IMR-90 (cell line): ENCODE results near the gene ZP3. TPM values are rescaled to one million over a fixed set of nuclear protein-coding genes. Genes with fewer than 3 reads are reported as not detected.

ENCODE experiments used
- ATAC-seq: fragments of 200-7000 bp; cut with Tn5 transposase; 2 replicates; pipeline ENCODE4 v1.9.1; 2020; ENCODE audit warnings: low read depth, mild to moderate bottlenecking, moderate library complexity
- BruUV-seq: library from RNA; stranded (reverse); fragments of 400-500 nt; replicated peaks from 2 replicates; lab custom pipeline; 2021; lab: Mats Ljungman, UMichigan
- CTCF ChIA-PET: fragments of 300-600 bp; formaldehyde crosslinking; extraction: SDS; loops from one replicate; lab custom pipeline; 2021; ENCODE audit warnings: antibody characterized with exemption; lab: Yijun Ruan, JAX
- POLR2A ChIA-PET: fragments of 300-600 bp; sonication (Branson Sonifier 250); formaldehyde crosslinking; loops from one replicate; lab custom pipeline; 2022; ENCODE audit warnings: antibody characterized with exemption; ENCODE audit not compliant: unreplicated experiment; lab: Charles Lee
- DNase-seq: peaks from one replicate; pipeline ENCODE4 v3.0.0; 2013
- H2AFZ ChIP-seq: replicated peaks from 2 replicates; pipeline ENCODE3; 2013; ENCODE audit warnings: low read length, mild to moderate bottlenecking; ENCODE audit not compliant: poor library complexity
- H2AK5ac ChIP-seq: 2 replicates; pipeline ENCODE4 v1.6.1; 2013; ENCODE audit warnings: low read depth, low read length, inconsistent platforms
- H2AK9ac ChIP-seq: replicated peaks from 2 replicates; pipeline ENCODE3; 2013; ENCODE audit warnings: mild to moderate bottlenecking, low read depth, low read length, moderate library complexity; ENCODE audit not compliant: poor library complexity
- H2BK120ac ChIP-seq: 2 replicates; pipeline ENCODE4 v1.6.1; 2013; ENCODE audit warnings: low read depth, low read length, inconsistent platforms
- H2BK15ac ChIP-seq: 3 replicates; pipeline ENCODE4 v1.6.1; 2013; ENCODE audit warnings: low read depth, low read length, inconsistent platforms
- H2BK20ac ChIP-seq: 2 replicates; pipeline ENCODE4 v1.6.1; 2013; ENCODE audit warnings: low read depth, mild to moderate bottlenecking, inconsistent platforms, low read length, moderate library complexity
- H2BK5ac ChIP-seq: 2 replicates; pipeline ENCODE4 v1.6.1; 2013; ENCODE audit warnings: mild to moderate bottlenecking, low read depth, low read length, inconsistent platforms; ENCODE audit not compliant: poor library complexity, severe bottlenecking
- H3K14ac ChIP-seq: replicated peaks from 2 replicates; pipeline ENCODE4 v1.6.1; 2013; ENCODE audit warnings: low read depth, low read length, inconsistent platforms
- H3K18ac ChIP-seq: 2 replicates; pipeline ENCODE4 v1.6.1; 2013; ENCODE audit warnings: low read depth, low read length, control low read depth
- H3K23ac ChIP-seq: 2 replicates; pipeline ENCODE4 v1.6.1; 2013; ENCODE audit warnings: low read depth, low read length, inconsistent platforms
- H3K27ac ChIP-seq: 2 replicates; pipeline ENCODE4 v1.5.1; 2013; ENCODE audit warnings: mild to moderate bottlenecking, control low read depth, low read length; ENCODE audit not compliant: insufficient read depth
- H3K27me3 ChIP-seq: 2 replicates; pipeline ENCODE4 v1.6.1; 2013; ENCODE audit warnings: low read length; ENCODE audit not compliant: control insufficient read depth, insufficient read depth
- H3K36me3 ChIP-seq: 2 replicates; pipeline ENCODE4 v1.6.1; 2013; ENCODE audit warnings: low read length, mixed read lengths; ENCODE audit not compliant: control insufficient read depth, insufficient read depth
- H3K4ac ChIP-seq: 2 replicates; pipeline ENCODE4 v1.6.1; 2013; ENCODE audit warnings: low read depth, low read length, inconsistent platforms
- H3K4me1 ChIP-seq: 2 replicates; pipeline ENCODE4 v1.6.1; 2013; ENCODE audit warnings: low read length, mixed read lengths; ENCODE audit not compliant: control insufficient read depth, insufficient read depth
- H3K4me2 ChIP-seq: 2 replicates; pipeline ENCODE4 v1.6.1; 2013; ENCODE audit warnings: low read depth, mild to moderate bottlenecking, control low read depth, low read length, moderate library complexity
- H3K4me3 ChIP-seq: 2 replicates; pipeline ENCODE4 v1.5.1; 2013; ENCODE audit warnings: low read depth, mild to moderate bottlenecking, control low read depth, low read length, moderate library complexity; ENCODE audit not compliant: insufficient read depth
- H3K56ac ChIP-seq: 2 replicates; pipeline ENCODE4 v1.6.1; 2013; ENCODE audit warnings: low read length, inconsistent platforms; ENCODE audit not compliant: insufficient read depth; ENCODE audit errors: extremely low read depth
- H3K79me1 ChIP-seq, 2 experiments: 2 replicates each; pipeline ENCODE4 v1.6.1; 2013; ENCODE audit warnings: low read length in 2 of 2, inconsistent platforms in 1 of 2, low read depth in 1 of 2
- H3K9ac ChIP-seq: 2 replicates; pipeline ENCODE4 v1.6.1; 2013; ENCODE audit warnings: low read depth, low read length, control low read depth
- H3K9me1 ChIP-seq: 2 replicates; pipeline ENCODE4 v1.6.1; 2013; ENCODE audit warnings: low read length, inconsistent platforms; ENCODE audit not compliant: insufficient read depth
- H3K9me3 ChIP-seq: 2 replicates; pipeline ENCODE4 v1.6.1; 2013; ENCODE audit warnings: low read length; ENCODE audit not compliant: control insufficient read depth, insufficient read depth
- H4K20me1 ChIP-seq: 2 replicates; pipeline ENCODE4 v1.6.1; 2013; ENCODE audit warnings: low read length, inconsistent platforms; ENCODE audit not compliant: insufficient read depth
- H4K5ac ChIP-seq: 2 replicates; pipeline ENCODE4 v1.6.1; 2013; ENCODE audit warnings: mild to moderate bottlenecking, low read depth, low read length, control low read depth
- H4K8ac ChIP-seq, 2 experiments: 2 replicates each; pipeline ENCODE4 v1.6.1; 2013; ENCODE audit warnings: low read depth in 2 of 2, low read length in 2 of 2, control low read depth in 1 of 2, inconsistent platforms in 1 of 2
- H4K91ac ChIP-seq: 2 replicates; pipeline ENCODE4 v1.6.1; 2013; ENCODE audit warnings: low read depth, low read length, inconsistent platforms; ENCODE audit not compliant: insufficient read depth
- ELK1 ChIP-seq: fragments of 150-350 bp; IDR thresholded peaks from 2 replicates; pipeline ENCODE4 v1.6.1; 2016; ENCODE audit warnings: low read depth, mild to moderate bottlenecking, low read length, moderate library complexity, borderline replicate concordance
- FOS ChIP-seq: fragments of 150-350 bp; IDR thresholded peaks from 2 replicates; pipeline ENCODE4 v1.6.1; 2016; ENCODE audit warnings: low read depth, low read length
- MAZ ChIP-seq: IDR thresholded peaks from 2 replicates; pipeline ENCODE4 v1.6.1; 2012; ENCODE audit warnings: low read depth, mild to moderate bottlenecking, low read length, improper control_type of control experiment, moderate library complexity, borderline replicate concordance
- MXI1 ChIP-seq: IDR thresholded peaks from 2 replicates; pipeline ENCODE4 v1.6.1; 2012; ENCODE audit warnings: low read depth, mild to moderate bottlenecking, low read length, moderate library complexity, borderline replicate concordance
- POLR2A ChIP-seq: IDR thresholded peaks from 2 replicates; pipeline ENCODE4 v1.6.1; 2012; ENCODE audit warnings: mild to moderate bottlenecking, low read depth, low read length
- RCOR1 ChIP-seq: IDR thresholded peaks from 2 replicates; pipeline ENCODE4 v1.6.1; 2012; ENCODE audit warnings: mild to moderate bottlenecking, low read length, improper control_type of control experiment; ENCODE audit not compliant: insufficient replicate concordance
- USF2 ChIP-seq: fragments of 150-350 bp; IDR thresholded peaks from 2 replicates; pipeline ENCODE4 v1.6.1; 2017; ENCODE audit warnings: mild to moderate bottlenecking, antibody characterized with exemption, low read length, low read depth
- WGBS, 2 experiments: methylation state at CpG; one replicate each; pipeline versions ENCODE4 v1.1.5 to v1.1.7; 2013; ENCODE audit warnings: missing lambda C conversion rate in 2 of 2; ENCODE audit not compliant: insufficient read length in 1 of 2; ENCODE audit errors: extremely low coverage in 2 of 2; 5-methylcytosine and 5-hydroxymethylcytosine counted together
- dilution Hi-C: fragments of 300-500 bp; cut with HindIII; formaldehyde crosslinking; loops from one replicate; pipeline ENCODE4 v1.14.3; 2018; ENCODE audit warnings: low sequenced_read_pairs; ENCODE audit not compliant: unreplicated experiment
- in situ Hi-C: fragments of 300-500 bp; cut with MboI; formaldehyde crosslinking; loops from 3 replicates; pipeline ENCODE4 v1.14.3; 2019; ENCODE audit warnings: low sequenced_read_pairs, inconsistent platforms, mixed read lengths
- intact Hi-C: fragments of 100-400 bp; cut with micrococcal nuclease; formaldehyde crosslinking; loops from 2 replicates; pipeline ENCODE4 v1.10.0; 2022
- polyA plus RNA-seq, 3 experiments: library from polyadenylated mRNA; depleted of rRNA; stranded (reverse); fragments of >200 nt; gene quantifications; 2 replicates each; pipeline ENCODE4 v1.2.3, GENCODE V29; 2012; ENCODE audit warnings: low replicate concordance in 1 of 3
- total RNA-seq: library from RNA; depleted of rRNA; stranded (reverse); fragments of >200 nt; gene quantifications from 2 replicates; pipeline ENCODE4 v1.2.3, GENCODE V29; 2012

Gene ZP3
- total and polyA plus RNA-seq, 2 of the 4 experiments (the other 2 are of a cell fraction) = 0.54 to 0.67 TPM

- TF ChIP-seq FOS = no peak
Observed at GRCh38 chr7:76392531-76393115, 32.1 kb upstream of the ZP3 start (continued).

- TF ChIP-seq USF2 = peak; percentile 55; the same call in 1 of the 2 replicates
- no peak for TF ChIP-seq RCOR1
- peak; percentile 82; the same call in 1 of the 2 replicates for TF ChIP-seq MXI1
- TF ChIP-seq ELK1 = no peak
- TF ChIP-seq MAZ = peak; percentile 36; the same call in 1 of the 2 replicates
- no peak for TF ChIP-seq POLR2A
- peak overlapping the region; percentile 90 for H3K14ac ChIP-seq
- peak overlapping the region; percentile 87 for H3K9ac ChIP-seq
- intact Hi-C loops (no loop called here), in situ Hi-C loops (no loop called here), dilution Hi-C loops (no loop called here)
- H2BK5ac ChIP-seq = peak overlapping the region; percentile 83
- peak; percentile 71 for DNase-seq
- no peaks in the 10 kb centered on the region for H4K20me1 ChIP-seq
- H3K27me3 ChIP-seq = no peaks in the 10 kb centered on the region; the same call in 1 of the 2 replicates
- CTCF ChIA-PET = interaction anchor here (0.6 kb wide), 1 partner anchor 10 kb away, joined by 3 read pairs; no protein-coding TSS in a partner anchor
- H3K4me2 ChIP-seq = peak overlapping the region; percentile 96
- H3K4me3 ChIP-seq = peak overlapping the region; percentile 94
- peak; percentile 95 for ATAC-seq
- peak overlapping the region; percentile 90 for H3K4ac ChIP-seq
- peak overlapping the region; percentile 84; the same call in 2 of the 3 replicates for H2BK15ac ChIP-seq
- H2BK20ac ChIP-seq = peak overlapping the region; percentile 73; the same call in 1 of the 2 replicates
- H3K4me1 ChIP-seq = peaks cover 20% of the 10 kb centered on the region
- H2AK9ac ChIP-seq = peak overlapping the region; percentile 96
- peak overlapping the region; percentile 82 for H3K27ac ChIP-seq
- H3K9me1 ChIP-seq = peaks cover 21% of the 10 kb centered on the region
- peaks cover 0 to 5% of the 10 kb centered on the region in 2 experiments; a peak in 1 of 4 replicates for H3K79me1 ChIP-seq
- peak overlapping the region; percentile 98 for H2AFZ ChIP-seq
- peak overlapping the region; percentile 86 for H3K18ac ChIP-seq
- peak overlapping the region; percentile 87 for H3K23ac ChIP-seq
- peak overlapping the region; percentile 22; the same call in 1 of the 2 replicates for H3K56ac ChIP-seq
- WGBS, 2 experiments = 1% methylated on average over 44 of the region's 99 CpGs; no CpG with 5 or more reads in 1 of the 2 experiments
- no peaks in the 10 kb centered on the region for H3K36me3 ChIP-seq
- BruUV-seq = no TSS peak
- H2BK120ac ChIP-seq = peak overlapping the region; percentile 81
- H4K91ac ChIP-seq = peak overlapping the region; percentile 97
- H4K8ac ChIP-seq = peak overlapping the region; percentile 92 to 98
- H2AK5ac ChIP-seq = peak overlapping the region; percentile 88
- H4K5ac ChIP-seq = peak overlapping the region; percentile 97
- H3K9me3 ChIP-seq = no peaks in the 10 kb centered on the region
- POLR2A ChIA-PET = interaction anchor here (0.6 kb wide), 1 partner anchor 15 kb away, joined by 3 read pairs; no protein-coding TSS in a partner anchor
Observed at GRCh38 chr7:76393116-76394031, 31.4 kb upstream of the ZP3 start.
